ENCODE results near the gene TYMP.

GRCh38 chr22:50532824-50533796, 3.3 kb upstream of the TYMP start:
- no peak for TF ChIP-seq CTCF (IDR thresholded peaks at IDR 0.05)
- no peak for TF ChIP-seq POLR2A (IDR thresholded peaks at IDR 0.05)

All from uterus (tissue), 2 donors.